IMR-90 (cell line): ENCODE data around the gene SBF2. TPM values are rescaled to one million over a fixed set of nuclear protein-coding genes. Genes with fewer than 3 reads are reported as not detected.

Experiments used
- ATAC-seq: fragments of 200-7000 bp; cut with Tn5 transposase; 2 replicates; pipeline ENCODE4 v1.9.1; 2020; ENCODE audit warnings: low read depth, mild to moderate bottlenecking, moderate library complexity
- BruUV-seq: library from RNA; stranded (reverse); fragments of 400-500 nt; replicated peaks from 2 replicates; lab custom pipeline; 2021; lab: Mats Ljungman, UMichigan
- CTCF ChIA-PET: fragments of 300-600 bp; formaldehyde crosslinking; extraction: SDS; loops from one replicate; lab custom pipeline; 2021; ENCODE audit warnings: antibody characterized with exemption; lab: Yijun Ruan, JAX
- POLR2A ChIA-PET: fragments of 300-600 bp; sonication (Branson Sonifier 250); formaldehyde crosslinking; loops from one replicate; lab custom pipeline; 2022; ENCODE audit warnings: antibody characterized with exemption; ENCODE audit not compliant: unreplicated experiment; lab: Charles Lee
- DNase-seq: peaks from one replicate; pipeline ENCODE4 v3.0.0; 2013
- H2AFZ ChIP-seq: replicated peaks from 2 replicates; pipeline ENCODE3; 2013; ENCODE audit warnings: low read length, mild to moderate bottlenecking; ENCODE audit not compliant: poor library complexity
- H2AK5ac ChIP-seq: 2 replicates; pipeline ENCODE4 v1.6.1; 2013; ENCODE audit warnings: low read depth, low read length, inconsistent platforms
- H2AK9ac ChIP-seq: replicated peaks from 2 replicates; pipeline ENCODE3; 2013; ENCODE audit warnings: mild to moderate bottlenecking, low read depth, low read length, moderate library complexity; ENCODE audit not compliant: poor library complexity
- H2BK120ac ChIP-seq: 2 replicates; pipeline ENCODE4 v1.6.1; 2013; ENCODE audit warnings: low read depth, low read length, inconsistent platforms
- H2BK15ac ChIP-seq: 3 replicates; pipeline ENCODE4 v1.6.1; 2013; ENCODE audit warnings: low read depth, low read length, inconsistent platforms
- H2BK20ac ChIP-seq: 2 replicates; pipeline ENCODE4 v1.6.1; 2013; ENCODE audit warnings: low read depth, mild to moderate bottlenecking, inconsistent platforms, low read length, moderate library complexity
- H2BK5ac ChIP-seq: 2 replicates; pipeline ENCODE4 v1.6.1; 2013; ENCODE audit warnings: mild to moderate bottlenecking, low read depth, low read length, inconsistent platforms; ENCODE audit not compliant: poor library complexity, severe bottlenecking
- H3K14ac ChIP-seq: replicated peaks from 2 replicates; pipeline ENCODE4 v1.6.1; 2013; ENCODE audit warnings: low read depth, low read length, inconsistent platforms
- H3K18ac ChIP-seq: 2 replicates; pipeline ENCODE4 v1.6.1; 2013; ENCODE audit warnings: low read depth, low read length, control low read depth
- H3K23ac ChIP-seq: 2 replicates; pipeline ENCODE4 v1.6.1; 2013; ENCODE audit warnings: low read depth, low read length, inconsistent platforms
- H3K27ac ChIP-seq: 2 replicates; pipeline ENCODE4 v1.5.1; 2013; ENCODE audit warnings: mild to moderate bottlenecking, control low read depth, low read length; ENCODE audit not compliant: insufficient read depth
- H3K27me3 ChIP-seq: 2 replicates; pipeline ENCODE4 v1.6.1; 2013; ENCODE audit warnings: low read length; ENCODE audit not compliant: control insufficient read depth, insufficient read depth
- H3K36me3 ChIP-seq: 2 replicates; pipeline ENCODE4 v1.6.1; 2013; ENCODE audit warnings: low read length, mixed read lengths; ENCODE audit not compliant: control insufficient read depth, insufficient read depth
- H3K4ac ChIP-seq: 2 replicates; pipeline ENCODE4 v1.6.1; 2013; ENCODE audit warnings: low read depth, low read length, inconsistent platforms
- H3K4me1 ChIP-seq: 2 replicates; pipeline ENCODE4 v1.6.1; 2013; ENCODE audit warnings: low read length, mixed read lengths; ENCODE audit not compliant: control insufficient read depth, insufficient read depth
- H3K4me2 ChIP-seq: 2 replicates; pipeline ENCODE4 v1.6.1; 2013; ENCODE audit warnings: low read depth, mild to moderate bottlenecking, control low read depth, low read length, moderate library complexity
- H3K4me3 ChIP-seq: 2 replicates; pipeline ENCODE4 v1.5.1; 2013; ENCODE audit warnings: low read depth, mild to moderate bottlenecking, control low read depth, low read length, moderate library complexity; ENCODE audit not compliant: insufficient read depth
- H3K56ac ChIP-seq: 2 replicates; pipeline ENCODE4 v1.6.1; 2013; ENCODE audit warnings: low read length, inconsistent platforms; ENCODE audit not compliant: insufficient read depth; ENCODE audit errors: extremely low read depth
- H3K79me1 ChIP-seq, 2 experiments: 2 replicates each; pipeline ENCODE4 v1.6.1; 2013; ENCODE audit warnings: low read length in 2 of 2, inconsistent platforms in 1 of 2, low read depth in 1 of 2
- H3K9ac ChIP-seq: 2 replicates; pipeline ENCODE4 v1.6.1; 2013; ENCODE audit warnings: low read depth, low read length, control low read depth
- H3K9me1 ChIP-seq: 2 replicates; pipeline ENCODE4 v1.6.1; 2013; ENCODE audit warnings: low read length, inconsistent platforms; ENCODE audit not compliant: insufficient read depth
- H3K9me3 ChIP-seq: 2 replicates; pipeline ENCODE4 v1.6.1; 2013; ENCODE audit warnings: low read length; ENCODE audit not compliant: control insufficient read depth, insufficient read depth
- H4K20me1 ChIP-seq: 2 replicates; pipeline ENCODE4 v1.6.1; 2013; ENCODE audit warnings: low read length, inconsistent platforms; ENCODE audit not compliant: insufficient read depth
- H4K5ac ChIP-seq: 2 replicates; pipeline ENCODE4 v1.6.1; 2013; ENCODE audit warnings: mild to moderate bottlenecking, low read depth, low read length, control low read depth
- H4K8ac ChIP-seq, 2 experiments: 2 replicates each; pipeline ENCODE4 v1.6.1; 2013; ENCODE audit warnings: low read depth in 2 of 2, low read length in 2 of 2, control low read depth in 1 of 2, inconsistent platforms in 1 of 2
- H4K91ac ChIP-seq: 2 replicates; pipeline ENCODE4 v1.6.1; 2013; ENCODE audit warnings: low read depth, low read length, inconsistent platforms; ENCODE audit not compliant: insufficient read depth
- CEBPB ChIP-seq: IDR thresholded peaks from 2 replicates; pipeline ENCODE4 v1.6.1; 2012; ENCODE audit warnings: low read depth, low read length, improper control_type of control experiment
- CTCF ChIP-seq: conservative IDR thresholded peaks from 2 replicates; pipeline ENCODE4 v1.5.1; 2012; ENCODE audit warnings: mild to moderate bottlenecking, low read depth, low read length, improper control_type of control experiment
- FOS ChIP-seq: fragments of 150-350 bp; IDR thresholded peaks from 2 replicates; pipeline ENCODE4 v1.6.1; 2016; ENCODE audit warnings: low read depth, low read length
- MAZ ChIP-seq: IDR thresholded peaks from 2 replicates; pipeline ENCODE4 v1.6.1; 2012; ENCODE audit warnings: low read depth, mild to moderate bottlenecking, low read length, improper control_type of control experiment, moderate library complexity, borderline replicate concordance
- MXI1 ChIP-seq: IDR thresholded peaks from 2 replicates; pipeline ENCODE4 v1.6.1; 2012; ENCODE audit warnings: low read depth, mild to moderate bottlenecking, low read length, moderate library complexity, borderline replicate concordance
- NFE2L2 ChIP-seq: fragments of 150-350 bp; IDR thresholded peaks from 2 replicates; pipeline ENCODE4 v1.6.1; 2016; ENCODE audit warnings: low read depth, mild to moderate bottlenecking, low read length
- POLR2A ChIP-seq: IDR thresholded peaks from 2 replicates; pipeline ENCODE4 v1.6.1; 2012; ENCODE audit warnings: mild to moderate bottlenecking, low read depth, low read length
- RAD21 ChIP-seq: IDR thresholded peaks from 2 replicates; pipeline ENCODE4 v1.6.1; 2012; ENCODE audit warnings: low read length, improper control_type of control experiment
- WGBS, 2 experiments: methylation state at CpG; one replicate each; pipeline versions ENCODE4 v1.1.5 to v1.1.7; 2013; ENCODE audit warnings: missing lambda C conversion rate in 2 of 2; ENCODE audit not compliant: insufficient read length in 1 of 2; ENCODE audit errors: extremely low coverage in 2 of 2; 5-methylcytosine and 5-hydroxymethylcytosine counted together
- dilution Hi-C: fragments of 300-500 bp; cut with HindIII; formaldehyde crosslinking; loops from one replicate; pipeline ENCODE4 v1.14.3; 2018; ENCODE audit warnings: low sequenced_read_pairs; ENCODE audit not compliant: unreplicated experiment
- in situ Hi-C: fragments of 300-500 bp; cut with MboI; formaldehyde crosslinking; loops from 3 replicates; pipeline ENCODE4 v1.14.3; 2019; ENCODE audit warnings: low sequenced_read_pairs, inconsistent platforms, mixed read lengths
- intact Hi-C: fragments of 100-400 bp; cut with micrococcal nuclease; formaldehyde crosslinking; loops from 2 replicates; pipeline ENCODE4 v1.10.0; 2022
- polyA plus RNA-seq, 3 experiments: library from polyadenylated mRNA; depleted of rRNA; stranded (reverse); fragments of >200 nt; gene quantifications; 2 replicates each; pipeline ENCODE4 v1.2.3, GENCODE V29; 2012; ENCODE audit warnings: low replicate concordance in 1 of 3
- total RNA-seq: library from RNA; depleted of rRNA; stranded (reverse); fragments of >200 nt; gene quantifications from 2 replicates; pipeline ENCODE4 v1.2.3, GENCODE V29; 2012

Gene SBF2
- total and polyA plus RNA-seq, 2 of the 4 experiments (the other 2 are of a cell fraction) = 23.8 to 51.8 TPM

- dilution Hi-C loops = no loop called here
- Histone ChIP-seq H2BK120ac (peak overlapping the region; percentile 91), H2AFZ (no peak overlapping the region), H2AK9ac (no peak overlapping the region), H3K36me3 (peaks cover 17% of the 10 kb centered on the region), H4K91ac (peak overlapping the region; percentile 90), H2BK15ac (peak overlapping the region; percentile 53; the same call in 2 of the 3 replicates), H3K56ac (peak overlapping the region; percentile 59), H3K27me3 (no peaks in the 10 kb centered on the region), H3K4me1 (peaks cover 20% of the 10 kb centered on the region), H3K4me3 (no peak overlapping the region), H2BK20ac (peak overlapping the region; percentile 87), H3K14ac (peak overlapping the region; percentile 88), H4K5ac (peak overlapping the region; percentile 96), H3K18ac (peak overlapping the region; percentile 98), H4K8ac (peak overlapping the region; percentile 37 to 82), H2AK5ac (peak overlapping the region; percentile 64; the same call in 1 of the 2 replicates), H3K4me2 (no peak overlapping the region), H2BK5ac (peak overlapping the region; percentile 99), H3K23ac (peak overlapping the region; percentile 71), H3K4ac (peak overlapping the region; percentile 91), H3K27ac (peak overlapping the region; percentile 95), H3K9me1 (no peaks in the 10 kb centered on the region; the same call in 1 of the 2 replicates), H3K9ac (peak overlapping the region; percentile 52; the same call in 1 of the 2 replicates), H3K9me3 (peaks cover 2% of the 10 kb centered on the region; the same call in 1 of the 2 replicates), H3K79me1 (peaks cover 0 to 15% of the 10 kb centered on the region in 2 experiments; a peak in 2 of 4 replicates), H4K20me1 (no peaks in the 10 kb centered on the region)
- ChIA-PET POLR2A (no interaction called here), CTCF (interaction anchor here (1.0 kb wide), 1 partner anchor 48 kb away, joined by 3 read pairs; no protein-coding TSS in a partner anchor)
- BruUV-seq = no TSS peak
- intact Hi-C loops = loop anchor here (2.0 kb wide), 1 partner anchor 45 kb away; no protein-coding TSS in a partner anchor
- DNase-seq = peak; percentile 66
- no peak for ATAC-seq
- in situ Hi-C loops = no loop called here
- no peak for TF ChIP-seq RAD21
- TF ChIP-seq MXI1 = no peak
- TF ChIP-seq CEBPB = peak; percentile 70
- no peak for TF ChIP-seq FOS
- no peak for TF ChIP-seq MAZ
- TF ChIP-seq NFE2L2 = no peak
- TF ChIP-seq CTCF = no peak
- no peak for TF ChIP-seq POLR2A
- no CpG with 5 or more reads among the region's 5 CpGs for WGBS, 2 experiments
Measured at GRCh38 chr11:9803685-9804418, 490.2 kb downstream of the SBF2 start.
